ENCODE data around the gene ALG9. TPM values are rescaled to one million over a fixed set of nuclear protein-coding genes. Genes with fewer than 3 reads are reported as not detected.

The ALG9 gene
- total RNA-seq, 1 experiment from 2014 or later, result 28.8 TPM

DNA sequence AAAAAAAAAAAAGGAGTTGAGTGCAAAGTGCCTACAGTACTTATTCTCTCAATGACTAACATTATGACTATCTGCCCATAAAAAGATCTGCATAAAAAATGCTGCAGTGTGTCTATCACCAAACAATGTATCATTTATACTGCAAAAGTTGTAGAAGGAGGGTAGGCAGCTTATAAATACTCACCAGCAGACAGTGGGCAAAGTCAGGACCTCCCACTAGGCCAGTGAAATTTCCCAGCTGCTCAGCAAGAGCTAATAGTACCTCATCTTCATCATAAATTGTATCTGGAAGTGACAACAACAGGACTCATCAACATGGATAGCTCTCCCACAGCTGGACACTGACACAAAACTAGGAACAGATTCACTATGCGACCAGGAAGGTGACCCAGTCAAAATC, 106.8 kb downstream of the ALG9 start:
- no peaks in the 10 kb centered on the region for H3K27me3 Mint-ChIP-seq (ENCODE audit: insufficient read depth, unreplicated experiment)
- TF ChIP-seq CTCF (IDR thresholded peaks at IDR 0.05; ENCODE audit: unreplicated experiment), result no peak
- H3K27ac Mint-ChIP-seq (ENCODE audit: low read depth, unreplicated experiment), result peak overlapping the region; percentile 93
- intact Hi-C loops (cut with micrococcal nuclease), result no loop called here
- DNase-seq (ENCODE audit: unreplicated experiment), result no peak
- peaks cover 20% of the 10 kb centered on the region for H3K4me1 Mint-ChIP-seq (ENCODE audit: insufficient read depth, unreplicated experiment)
- BruUV-seq (replicated peaks), result no TSS peak
- H3K4me3 Mint-ChIP-seq (ENCODE audit: unreplicated experiment), result peak overlapping the region; percentile 85
- ChIA-PET CTCF (interaction anchor here (0.6 to 1.2 kb wide), 11 partner anchors 13 to 216 kb away, joined by 3 to 9 read pairs (median 3); no protein-coding TSS in a partner anchor), POLR2A (interaction anchor here (0.6 to 6.3 kb wide), 19 partner anchors 9 to 311 kb away, joined by 3 to 97 read pairs (median 4); partner anchors contain the start of gene SIK2)
- peaks cover 37% of the 10 kb centered on the region for H3K36me3 Mint-ChIP-seq (ENCODE audit: insufficient read depth, unreplicated experiment)
- no peaks in the 10 kb centered on the region for H3K9me3 Mint-ChIP-seq (ENCODE audit: unreplicated experiment)

GRCh38 chr11:111762981-111763643, 108.3 kb downstream of the ALG9 start:
- intact Hi-C loops (cut with micrococcal nuclease), result no loop called here
- H3K27ac Mint-ChIP-seq (ENCODE audit: low read depth, unreplicated experiment), result no peak overlapping the region
- BruUV-seq (replicated peaks), result no TSS peak
- H3K9me3 Mint-ChIP-seq (ENCODE audit: unreplicated experiment), result no peaks in the 10 kb centered on the region
- no peak overlapping the region for H3K4me3 Mint-ChIP-seq (ENCODE audit: unreplicated experiment)
- peaks cover 52% of the 10 kb centered on the region for H3K36me3 Mint-ChIP-seq (ENCODE audit: insufficient read depth, unreplicated experiment)
- POLR2A ChIA-PET, result interaction anchor here (0.9 to 6.3 kb wide), 3 partner anchors 10 to 160 kb away, joined by 3 to 97 read pairs (median 61); partner anchors contain the start of gene SIK2
- peaks cover 20% of the 10 kb centered on the region for H3K4me1 Mint-ChIP-seq (ENCODE audit: insufficient read depth, unreplicated experiment)
- CTCF ChIA-PET, result interaction anchor here (0.7 to 1.1 kb wide), 5 partner anchors 13 to 162 kb away, joined by 3 to 6 read pairs (median 4); no protein-coding TSS in a partner anchor
- TF ChIP-seq CTCF (IDR thresholded peaks at IDR 0.05; ENCODE audit: unreplicated experiment), result no peak
- no peak for DNase-seq (ENCODE audit: unreplicated experiment)
- H3K27me3 Mint-ChIP-seq (ENCODE audit: insufficient read depth, unreplicated experiment), result no peaks in the 10 kb centered on the region

GRCh38 chr11:111762526-111762925, 108.9 kb downstream of the ALG9 start:
- Mint-ChIP-seq H3K27ac (ENCODE audit: low read depth, unreplicated experiment) (no peak overlapping the region), H3K27me3 (ENCODE audit: insufficient read depth, unreplicated experiment) (no peaks in the 10 kb centered on the region), H3K36me3 (ENCODE audit: insufficient read depth, unreplicated experiment) (peaks cover 58% of the 10 kb centered on the region), H3K9me3 (ENCODE audit: unreplicated experiment) (no peaks in the 10 kb centered on the region), H3K4me1 (ENCODE audit: insufficient read depth, unreplicated experiment) (peaks cover 25% of the 10 kb centered on the region), H3K4me3 (ENCODE audit: unreplicated experiment) (no peak overlapping the region)
- no peak for TF ChIP-seq CTCF (IDR thresholded peaks at IDR 0.05; ENCODE audit: unreplicated experiment)
- DNase-seq (ENCODE audit: unreplicated experiment), result no peak
- POLR2A ChIA-PET, result interaction anchor here (0.7 to 6.3 kb wide), 3 partner anchors 10 to 27 kb away, joined by 3 to 97 read pairs (median 3); no protein-coding TSS in a partner anchor
- intact Hi-C loops (cut with micrococcal nuclease), result no loop called here
- BruUV-seq (replicated peaks), result no TSS peak
- CTCF ChIA-PET, result interaction anchor here (0.7 to 1.0 kb wide), 3 partner anchors 15 to 161 kb away, joined by 4 to 5 read pairs (median 4); no protein-coding TSS in a partner anchor

- no peak overlapping the region for H3K4me3 Mint-ChIP-seq (ENCODE audit: unreplicated experiment)
- H3K4me1 Mint-ChIP-seq (ENCODE audit: insufficient read depth, unreplicated experiment), result peaks cover 18% of the 10 kb centered on the region
- H3K9me3 Mint-ChIP-seq (ENCODE audit: unreplicated experiment), result no peaks in the 10 kb centered on the region
- H3K27me3 Mint-ChIP-seq (ENCODE audit: insufficient read depth, unreplicated experiment), result no peaks in the 10 kb centered on the region
- DNase-seq (ENCODE audit: unreplicated experiment), result no peak
- peaks cover 69% of the 10 kb centered on the region for H3K36me3 Mint-ChIP-seq (ENCODE audit: insufficient read depth, unreplicated experiment)
- ChIA-PET POLR2A (no interaction called here), CTCF (interaction anchor here (1.2 to 1.4 kb wide), 2 partner anchors 15 to 158 kb away, joined by 4 to 7 read pairs; partner anchors contain the start of gene SIK2)
- no peak for TF ChIP-seq CTCF (IDR thresholded peaks at IDR 0.05; ENCODE audit: unreplicated experiment)
- no TSS peak for BruUV-seq (replicated peaks)
- intact Hi-C loops (cut with micrococcal nuclease), result no loop called here
- no peak overlapping the region for H3K27ac Mint-ChIP-seq (ENCODE audit: low read depth, unreplicated experiment)
These were observed 110.3 kb downstream of the ALG9 start for GRCh38 chr11:111761036-111761435.
